NCI-H446 (cell line): ENCODE data around the gene TSPAN3.

ENCODE experiments used
- DNase-seq, 2 experiments: peaks; one replicate each; lab custom pipeline; 2025; lab: John Stamatoyannopoulos, UW

Gene TSPAN3

DNA sequence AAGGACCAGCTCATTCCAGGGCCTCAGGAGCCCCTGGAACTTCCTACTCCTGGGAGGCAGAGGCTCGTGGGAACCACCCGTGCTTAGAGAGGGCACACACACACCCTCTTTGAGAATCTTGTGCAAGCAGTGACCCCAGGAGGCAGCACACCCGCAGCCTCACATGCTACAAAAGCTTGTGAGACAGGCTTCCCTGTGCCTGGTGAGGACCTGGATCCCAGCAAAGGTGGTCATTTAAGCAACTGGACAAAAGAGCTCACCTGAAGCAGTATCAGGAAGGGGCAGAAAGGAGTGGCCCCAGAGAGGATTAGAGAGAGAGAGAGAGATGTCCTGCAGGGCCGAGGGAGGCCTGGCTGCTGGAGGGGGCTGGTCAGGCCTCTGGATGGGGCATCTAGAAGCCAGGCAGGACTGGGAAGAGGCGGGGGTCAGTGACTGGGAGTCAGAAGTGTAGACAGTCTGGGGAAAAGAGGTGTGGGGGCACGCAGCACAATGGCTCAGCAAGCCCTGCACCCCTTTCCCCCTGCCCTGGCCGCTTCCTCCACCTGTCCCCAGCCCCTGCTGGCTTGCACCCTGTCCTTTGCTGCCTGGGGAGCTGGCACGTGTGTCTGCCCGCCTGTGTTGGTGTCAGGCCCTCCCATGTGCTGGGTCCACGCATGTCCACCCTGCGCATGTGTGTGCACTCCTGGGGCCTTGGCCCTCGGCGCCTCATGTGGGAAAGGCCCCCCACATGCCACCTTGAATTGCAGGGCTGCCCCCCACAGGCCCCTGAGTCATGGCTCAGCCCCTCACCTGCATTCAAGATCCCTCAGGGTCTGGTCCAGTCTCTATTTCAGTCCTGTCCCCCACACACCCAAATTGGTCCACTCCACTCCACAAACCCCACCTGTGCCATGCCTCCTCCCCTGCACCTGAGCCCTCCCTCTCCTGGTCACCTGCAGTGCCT, 36.9 kb downstream of the TSPAN3 start:
- no peak for DNase-seq

- DNase-seq, result no peak
Observed at GRCh38 chr15:77033417-77033728, 37.5 kb downstream of the TSPAN3 start.

GRCh38 chr15:77032647-77033416, 38.1 kb downstream of the TSPAN3 start:
- DNase-seq, result no peak

DNA sequence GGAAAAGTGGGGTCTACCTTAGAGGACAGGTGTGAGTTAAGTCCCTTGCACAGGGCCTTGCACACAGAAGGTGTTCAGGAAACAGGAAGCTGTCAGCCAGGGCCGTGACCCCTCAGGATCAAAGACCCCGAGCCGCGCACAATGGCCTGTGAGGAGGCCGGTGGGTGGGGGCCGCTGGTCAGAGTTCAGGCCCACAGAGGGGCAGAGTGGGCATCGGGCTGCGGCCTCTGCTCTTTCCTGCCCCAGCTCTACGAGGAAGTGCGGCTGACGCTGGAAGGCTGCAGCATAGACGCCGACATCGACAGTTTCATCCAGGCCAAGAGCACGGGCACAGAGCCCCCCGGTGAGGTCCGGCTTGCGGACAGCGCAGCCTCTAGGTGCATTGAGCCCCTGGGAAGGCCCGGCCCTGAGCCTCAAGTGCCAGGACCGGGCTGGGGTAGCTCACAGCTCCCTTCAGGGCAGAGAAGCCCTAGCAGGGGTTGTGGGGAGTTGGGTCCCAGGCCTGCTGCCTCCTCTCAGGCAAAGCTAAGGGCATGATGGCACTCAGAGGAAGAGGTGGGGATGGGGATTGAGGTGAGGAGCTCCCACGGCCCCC, 38.8 kb downstream of the TSPAN3 start:
- DNase-seq, result no peak

DNA sequence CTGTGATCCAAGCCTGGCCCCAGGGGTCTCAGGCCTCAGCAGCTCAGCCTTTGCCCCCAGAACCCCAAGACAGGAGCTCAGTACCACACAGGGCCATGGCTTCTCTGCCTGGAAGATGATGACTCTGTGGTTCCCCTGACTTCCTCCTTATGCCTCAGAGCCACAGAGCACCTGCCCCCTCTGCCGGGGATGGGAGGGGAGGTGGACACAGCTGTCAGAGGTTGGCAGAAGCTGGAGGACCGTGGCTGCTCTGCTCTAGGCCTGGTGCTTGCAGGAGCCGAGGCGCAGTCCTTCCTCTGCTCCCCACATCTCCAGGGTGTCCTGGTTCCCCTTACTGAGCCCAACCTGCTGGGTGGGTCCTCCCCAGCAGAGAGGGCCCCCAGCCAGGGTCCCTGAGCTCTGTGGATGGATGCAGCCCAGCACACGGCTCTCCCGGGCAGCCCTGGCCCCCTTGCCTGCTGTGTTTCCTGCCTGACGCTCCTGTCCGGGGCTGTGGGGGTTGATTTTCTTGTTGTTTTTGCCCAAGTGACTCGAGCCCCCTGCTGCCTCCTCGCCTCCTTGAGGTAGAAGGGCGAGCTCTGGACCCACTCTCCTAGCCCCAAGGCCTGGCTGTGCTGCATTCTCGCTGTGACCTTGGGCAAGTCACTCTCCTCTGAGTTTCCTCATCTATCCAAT, 39.4 kb downstream of the TSPAN3 start:
- DNase-seq, result no peak

DNA sequence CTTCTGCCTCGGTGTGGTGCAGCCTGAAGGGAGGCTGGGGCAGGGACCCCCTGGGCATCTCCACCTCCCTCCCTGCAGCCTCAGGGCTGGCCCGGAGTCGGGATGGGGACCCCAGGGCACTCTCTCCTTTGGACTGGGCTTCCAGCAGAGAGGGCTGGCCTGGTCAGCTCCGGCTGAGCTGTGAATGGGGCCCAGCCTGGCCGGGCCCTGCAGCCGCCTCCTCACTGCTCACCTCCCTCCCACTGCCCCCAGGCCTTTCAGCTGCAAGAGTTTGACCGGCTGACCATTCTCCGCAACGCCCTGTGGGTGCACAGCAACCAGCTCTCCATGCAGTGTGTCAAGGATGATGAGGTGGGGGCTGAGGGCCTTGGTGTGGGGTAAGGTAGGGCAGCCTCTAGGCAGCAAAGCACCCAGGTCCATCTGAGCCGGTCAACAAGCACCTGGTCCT, 40.0 kb downstream of the TSPAN3 start:
- no peak for DNase-seq

GRCh38 chr15:77030048-77030927, 40.6 kb downstream of the TSPAN3 start:
- DNase-seq, result no peak

- DNase-seq, result no peak
Observed at GRCh38 chr15:77029166-77030047, 41.5 kb downstream of the TSPAN3 start.

DNA sequence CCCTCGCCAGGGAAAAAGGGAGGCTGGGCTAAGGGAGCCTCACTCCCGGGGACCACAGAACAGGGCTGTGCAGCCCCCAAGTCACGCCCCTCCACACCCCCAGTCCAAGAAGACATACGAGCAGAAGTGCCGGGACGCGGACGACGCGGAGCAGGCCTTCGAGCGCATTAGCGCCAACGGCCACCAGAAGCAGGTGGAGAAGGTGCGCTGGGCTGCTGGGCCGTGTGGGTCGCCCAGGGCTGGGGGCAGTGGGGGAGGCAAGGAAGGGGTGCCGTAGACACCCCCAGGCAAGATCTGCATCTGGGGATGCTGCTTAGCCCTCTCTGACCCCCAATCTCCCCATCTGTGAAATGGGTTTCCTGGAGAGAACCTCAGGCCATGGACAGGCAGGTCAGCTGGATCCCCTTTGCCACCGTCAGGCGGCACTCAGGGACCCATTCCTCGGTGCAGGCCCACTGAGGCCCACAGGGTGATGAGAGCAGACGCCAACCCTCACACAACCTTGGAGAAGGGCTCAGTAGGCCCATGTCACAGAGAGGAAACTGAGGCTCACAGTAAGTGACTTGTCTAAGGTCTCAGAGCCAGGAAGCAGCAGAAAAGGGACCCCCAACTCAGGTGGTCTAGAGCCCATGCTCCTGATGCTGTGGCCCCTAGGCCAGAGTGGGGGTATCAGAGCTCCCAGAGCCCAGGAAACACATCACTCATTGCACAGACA, 42.3 kb downstream of the TSPAN3 start:
- no peak for DNase-seq

DNA sequence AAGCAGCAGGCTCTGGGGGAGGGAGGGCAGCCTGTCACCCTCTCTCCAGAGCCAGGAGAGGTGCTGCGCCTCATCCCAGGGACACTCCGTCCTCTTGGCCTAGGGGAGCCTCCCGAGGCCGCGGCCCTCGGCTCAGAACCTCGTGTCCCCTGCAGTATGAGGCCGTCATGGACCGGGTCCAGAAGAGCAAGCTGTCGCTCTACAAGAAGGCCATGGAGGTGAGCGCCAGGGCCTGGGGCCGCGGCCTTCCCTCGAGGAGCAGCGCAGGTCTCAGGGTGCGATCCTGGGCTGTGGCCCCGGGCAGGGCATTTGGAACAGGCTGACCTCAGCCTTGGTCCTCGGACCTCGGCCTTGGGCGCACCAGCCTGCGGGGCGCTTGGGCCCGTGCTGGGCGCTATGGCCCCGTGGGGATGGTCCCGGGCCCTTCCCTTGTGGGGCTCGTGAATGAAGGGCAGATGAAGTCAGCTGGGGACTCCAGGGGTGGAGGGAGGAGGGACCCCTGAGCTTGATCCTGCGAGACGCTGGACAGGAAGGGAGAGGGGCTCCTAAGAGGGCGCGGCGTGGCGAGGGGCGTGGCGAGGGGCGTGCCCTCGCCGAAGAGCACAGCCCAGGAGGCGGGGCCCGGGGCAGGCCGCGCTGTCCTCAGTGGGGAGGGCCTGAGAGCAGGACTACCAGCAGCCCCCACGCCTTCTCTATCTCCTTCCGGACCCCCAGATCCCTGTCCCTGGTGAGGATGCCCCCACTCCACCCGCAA, 43.0 kb downstream of the TSPAN3 start:
- DNase-seq, result no peak

DNA sequence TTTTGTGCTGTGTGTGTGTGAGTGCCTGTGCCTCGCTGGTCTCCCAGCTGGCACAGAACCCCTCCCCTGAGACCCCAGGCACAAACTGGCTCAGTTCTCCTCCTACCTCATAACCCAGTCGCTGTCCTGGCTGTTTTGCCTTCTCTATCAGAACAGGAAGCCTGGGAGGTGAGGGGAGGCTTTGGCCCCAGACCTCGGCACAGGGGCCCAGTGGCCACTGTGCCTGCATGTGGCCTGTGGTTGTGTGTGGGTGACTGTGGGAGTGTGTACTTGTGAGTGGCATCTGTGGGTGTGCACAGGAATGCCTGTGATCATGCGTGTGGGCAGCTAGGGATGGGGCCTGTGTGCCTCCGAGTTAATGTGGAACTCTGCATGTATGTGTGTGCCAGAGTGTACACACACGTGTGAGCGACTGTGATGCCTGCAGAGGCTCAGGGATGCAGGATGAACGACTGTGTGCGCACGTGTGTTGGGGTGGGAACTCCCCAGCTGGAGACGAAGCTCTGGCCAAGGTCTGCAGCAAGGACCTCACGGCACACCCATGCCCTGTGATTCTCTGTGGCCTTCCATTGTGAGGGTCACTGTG, 43.7 kb downstream of the TSPAN3 start:
- no peak for DNase-seq

GRCh38 chr15:77026501-77027110, 44.3 kb downstream of the TSPAN3 start:
- DNase-seq, result no peak

- no peak for DNase-seq
Observed at GRCh38 chr15:77025941-77026411, 44.9 kb downstream of the TSPAN3 start.

- DNase-seq, result no peak
Observed at GRCh38 chr15:77025083-77025901, 45.6 kb downstream of the TSPAN3 start.

- peak in 1 of 2 experiments; percentile 62 for DNase-seq
Observed at GRCh38 chr15:77024273-77025082, 46.4 kb downstream of the TSPAN3 start.
